ENCODE measurements around the gene PSD.

DNA sequence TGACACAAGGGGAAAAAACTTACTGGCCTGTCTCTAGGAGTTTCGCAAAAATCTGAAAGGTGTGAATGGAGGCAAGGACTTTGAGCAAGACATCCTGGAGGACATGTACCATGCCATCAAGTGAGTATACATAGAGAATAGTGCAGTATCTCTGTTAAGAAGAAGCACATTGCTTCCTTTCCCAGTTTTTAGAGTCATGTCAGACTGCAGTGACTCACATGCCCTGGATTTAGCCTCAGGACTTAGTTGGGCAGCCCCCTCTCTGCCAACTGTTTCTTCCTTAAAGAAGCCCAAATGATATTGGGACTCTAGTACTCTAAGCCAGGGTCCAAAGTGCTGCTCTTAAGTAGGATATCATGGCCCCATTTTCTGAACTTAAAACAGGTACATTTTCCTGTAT lies 51.1 kb downstream of the PSD start:
- TF ChIP-seq EZH2 (IDR thresholded peaks at IDR 0.05; ENCODE audit: borderline replicate concordance, control insufficient read depth, low read depth, low read length): no peak
- TF ChIP-seq POU2F2 (IDR thresholded peaks at IDR 0.05; ENCODE audit: borderline replicate concordance, low read depth, low read length): no peak
- no peak for TF ChIP-seq HCFC1 (IDR thresholded peaks at IDR 0.05; ENCODE audit: low read length)
- TF ChIP-seq SPI1 (IDR thresholded peaks at IDR 0.05; ENCODE audit: borderline replicate concordance, insufficient read depth, low read depth, low read length): no peak
- TF ChIP-seq ESRRA (IDR thresholded peaks at IDR 0.05; ENCODE audit: low read length): no peak
- TF ChIP-seq POLR2A (IDR thresholded peaks at IDR 0.05; ENCODE audit: low read depth, low read length): no peak
- TF ChIP-seq, protein P1, sequence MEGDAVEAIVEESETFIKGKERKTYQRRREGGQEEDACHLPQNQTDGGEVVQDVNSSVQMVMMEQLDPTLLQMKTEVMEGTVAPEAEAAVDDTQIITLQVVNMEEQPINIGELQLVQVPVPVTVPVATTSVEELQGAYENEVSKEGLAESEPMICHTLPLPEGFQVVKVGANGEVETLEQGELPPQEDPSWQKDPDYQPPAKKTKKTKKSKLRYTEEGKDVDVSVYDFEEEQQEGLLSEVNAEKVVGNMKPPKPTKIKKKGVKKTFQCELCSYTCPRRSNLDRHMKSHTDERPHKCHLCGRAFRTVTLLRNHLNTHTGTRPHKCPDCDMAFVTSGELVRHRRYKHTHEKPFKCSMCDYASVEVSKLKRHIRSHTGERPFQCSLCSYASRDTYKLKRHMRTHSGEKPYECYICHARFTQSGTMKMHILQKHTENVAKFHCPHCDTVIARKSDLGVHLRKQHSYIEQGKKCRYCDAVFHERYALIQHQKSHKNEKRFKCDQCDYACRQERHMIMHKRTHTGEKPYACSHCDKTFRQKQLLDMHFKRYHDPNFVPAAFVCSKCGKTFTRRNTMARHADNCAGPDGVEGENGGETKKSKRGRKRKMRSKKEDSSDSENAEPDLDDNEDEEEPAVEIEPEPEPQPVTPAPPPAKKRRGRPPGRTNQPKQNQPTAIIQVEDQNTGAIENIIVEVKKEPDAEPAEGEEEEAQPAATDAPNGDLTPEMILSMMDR (IDR thresholded peaks at IDR 0.05 in 2 of 3, conservative IDR thresholded peaks at IDR 0.05 in 1 of 3; ENCODE audit: control insufficient read depth in 2 of 3, extremely low read depth in 1 of 3, insufficient read depth in 1 of 3, low read depth in 3 of 3, low read length in 3 of 3): no peak
- TF ChIP-seq KDM1A (IDR thresholded peaks at IDR 0.05; ENCODE audit: borderline replicate concordance): no peak
- TF ChIP-seq, protein P2, sequence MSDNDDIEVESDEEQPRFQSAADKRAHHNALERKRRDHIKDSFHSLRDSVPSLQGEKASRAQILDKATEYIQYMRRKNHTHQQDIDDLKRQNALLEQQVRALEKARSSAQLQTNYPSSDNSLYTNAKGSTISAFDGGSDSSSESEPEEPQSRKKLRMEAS (IDR thresholded peaks at IDR 0.05; ENCODE audit: low read depth, low read length): no peak
- TF ChIP-seq, protein P3, sequence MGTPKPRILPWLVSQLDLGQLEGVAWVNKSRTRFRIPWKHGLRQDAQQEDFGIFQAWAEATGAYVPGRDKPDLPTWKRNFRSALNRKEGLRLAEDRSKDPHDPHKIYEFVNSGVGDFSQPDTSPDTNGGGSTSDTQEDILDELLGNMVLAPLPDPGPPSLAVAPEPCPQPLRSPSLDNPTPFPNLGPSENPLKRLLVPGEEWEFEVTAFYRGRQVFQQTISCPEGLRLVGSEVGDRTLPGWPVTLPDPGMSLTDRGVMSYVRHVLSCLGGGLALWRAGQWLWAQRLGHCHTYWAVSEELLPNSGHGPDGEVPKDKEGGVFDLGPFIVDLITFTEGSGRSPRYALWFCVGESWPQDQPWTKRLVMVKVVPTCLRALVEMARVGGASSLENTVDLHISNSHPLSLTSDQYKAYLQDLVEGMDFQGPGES (IDR thresholded peaks at IDR 0.05): no peak
- TF ChIP-seq NBN (IDR thresholded peaks at IDR 0.05): no peak
- no peak for TF ChIP-seq BHLHE40 (IDR thresholded peaks at IDR 0.05; ENCODE audit: borderline replicate concordance in 1 of 2, low read depth in 2 of 2, low read length in 1 of 2)
- no peak for TF ChIP-seq KLF5 (IDR thresholded peaks at IDR 0.05; ENCODE audit: partially characterized antibody)

All from GM12878 (cell line).